Upper lobe of left lung (tissue), 6 donors: ENCODE results near the gene NLGN1. TPM values are rescaled to one million over a fixed set of nuclear protein-coding genes. Genes with fewer than 3 reads are reported as not detected.

Experiments used
- ATAC-seq, 2 donors: fragments of 200-7000 bp; cut with Tn5 transposase; one replicate each; pipeline ENCODE4 v1.9.1; 2022; ENCODE audit warnings: mild to moderate bottlenecking in 2 of 2, moderate library complexity in 2 of 2; ENCODE audit not compliant: low FRiP score in 2 of 2
- DNase-seq, 2 donors: peaks; one replicate each; pipeline ENCODE4 v3.0.0-alpha.2; 2019 to 2020
- H3K27ac ChIP-seq, 4 donors: fragments of 200-600 bp; sonication (generic); one replicate each; pipeline ENCODE4 v1.5.1; 2016 to 2019
- H3K27me3 ChIP-seq, 4 donors: fragments of 200-600 bp; sonication (generic); one replicate each; pipeline ENCODE4 v1.5.1; 2017 to 2019
- H3K36me3 ChIP-seq, 4 donors: fragments of 200-600 bp; sonication (generic); one replicate each; pipeline ENCODE4 v1.5.1; 2016 to 2019
- H3K4me1 ChIP-seq, 4 donors: fragments of 200-600 bp; sonication (generic); one replicate each; pipeline ENCODE4 v1.5.1; 2018 to 2019
- H3K4me3 ChIP-seq, 4 donors: fragments of 200-600 bp; sonication (generic); one replicate each; pipeline ENCODE4 v1.5.1; 2017 to 2019; ENCODE audit warnings: mild to moderate bottlenecking in 2 of 4, moderate library complexity in 1 of 4
- H3K9me3 ChIP-seq, 4 donors: fragments of 200-600 bp; sonication (generic); one replicate each; pipeline ENCODE4 v1.5.1; 2018 to 2019
- EP300 ChIP-seq, 4 donors: sonication (generic); formaldehyde crosslinking; IDR thresholded peaks; one replicate each; pipeline ENCODE4 v1.5.1; 2017; ENCODE audit warnings: antibody characterized with exemption in 4 of 4, control low read depth in 2 of 4
- POLR2A ChIP-seq, 4 donors: fragments of 450-650 bp; IDR thresholded peaks; one replicate each; pipeline ENCODE4 v1.5.1; 2016 to 2017; ENCODE audit warnings: antibody characterized with exemption in 4 of 4, mild to moderate bottlenecking in 2 of 4
- POLR2AphosphoS5 ChIP-seq, 2 donors: sonication (generic); formaldehyde crosslinking; IDR thresholded peaks; one replicate each; pipeline ENCODE4 v1.5.1; 2017; ENCODE audit warnings: antibody characterized with exemption in 2 of 2
- WGBS, 2 donors: methylation state at CpG; one replicate each; pipeline ENCODE4 v1.1.5; 2017 to 2018; 5-methylcytosine and 5-hydroxymethylcytosine counted together
- total RNA-seq, 6 donors: library from RNA; depleted of rRNA in 4 of 6; stranded (reverse); fragments of >200 nt in 4 of 6; gene quantifications; one replicate each; pipeline versions ENCODE4 v1.1.0 to v1.2.1, GENCODE V29; 2016 to 2021
- TF ChIP-seq, protein P1 (sequence below), 6 experiments: fragments of 450-650 bp in 4 of 6; fragments of 200-600 bp in 2 of 6; sonication (generic) in 2 of 6; IDR thresholded peaks; one replicate each; pipeline ENCODE4 v1.5.1; 2016 to 2019; ENCODE audit warnings: antibody characterized with exemption in 6 of 6
- donor health status: DM: no; HTN: no; CAD: no; lungs with moderate emphysema.
- donor health status: DM: no; HTN: yes; CAD: no; lungs with severe emphysema.

NLGN1 gene
- total RNA-seq, 6 donors from 2014 or later = under 0.01 to 3.5 (median 1.9) TPM

DNA sequence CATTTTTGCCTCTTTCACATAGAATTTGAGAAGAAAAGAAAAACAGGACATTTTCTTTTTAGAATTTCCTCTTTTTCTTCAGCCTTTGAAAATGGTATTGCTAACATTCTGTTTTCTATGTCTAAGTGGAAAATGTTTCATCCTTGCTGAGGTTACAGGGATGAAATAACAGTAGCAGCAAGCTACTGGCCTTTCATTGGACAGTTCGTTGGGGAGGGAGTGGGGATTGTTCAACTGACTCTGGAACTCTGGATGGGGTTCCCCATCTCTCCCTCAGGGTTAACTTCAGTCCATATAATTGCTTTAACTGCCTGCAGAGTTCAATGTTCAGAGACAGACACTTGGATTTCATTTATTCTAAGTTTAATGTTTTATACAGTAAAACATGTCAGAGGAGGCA lies 346.0 kb downstream of the NLGN1 start:
- ATAC-seq (no peak), DNase-seq (no peak)
- Histone ChIP-seq H3K4me1 (no peaks in the 10 kb centered on the region), H3K4me3 (no peak overlapping the region), H3K27me3 (no peaks in the 10 kb centered on the region), H3K27ac (no peak overlapping the region), H3K36me3 (no peaks in the 10 kb centered on the region), H3K9me3 (no peaks in the 10 kb centered on the region)
- TF ChIP-seq EP300 (IDR thresholded peaks at IDR 0.05) (no peak), POLR2A (IDR thresholded peaks at IDR 0.05) (no peak), POLR2AphosphoS5 (IDR thresholded peaks at IDR 0.05) (no peak)
- TF ChIP-seq, protein P1, sequence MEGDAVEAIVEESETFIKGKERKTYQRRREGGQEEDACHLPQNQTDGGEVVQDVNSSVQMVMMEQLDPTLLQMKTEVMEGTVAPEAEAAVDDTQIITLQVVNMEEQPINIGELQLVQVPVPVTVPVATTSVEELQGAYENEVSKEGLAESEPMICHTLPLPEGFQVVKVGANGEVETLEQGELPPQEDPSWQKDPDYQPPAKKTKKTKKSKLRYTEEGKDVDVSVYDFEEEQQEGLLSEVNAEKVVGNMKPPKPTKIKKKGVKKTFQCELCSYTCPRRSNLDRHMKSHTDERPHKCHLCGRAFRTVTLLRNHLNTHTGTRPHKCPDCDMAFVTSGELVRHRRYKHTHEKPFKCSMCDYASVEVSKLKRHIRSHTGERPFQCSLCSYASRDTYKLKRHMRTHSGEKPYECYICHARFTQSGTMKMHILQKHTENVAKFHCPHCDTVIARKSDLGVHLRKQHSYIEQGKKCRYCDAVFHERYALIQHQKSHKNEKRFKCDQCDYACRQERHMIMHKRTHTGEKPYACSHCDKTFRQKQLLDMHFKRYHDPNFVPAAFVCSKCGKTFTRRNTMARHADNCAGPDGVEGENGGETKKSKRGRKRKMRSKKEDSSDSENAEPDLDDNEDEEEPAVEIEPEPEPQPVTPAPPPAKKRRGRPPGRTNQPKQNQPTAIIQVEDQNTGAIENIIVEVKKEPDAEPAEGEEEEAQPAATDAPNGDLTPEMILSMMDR (IDR thresholded peaks at IDR 0.05) = no peak
- WGBS, 2 donors = 68 to 71% methylated on average over 1 of the region's 1 CpG

DNA sequence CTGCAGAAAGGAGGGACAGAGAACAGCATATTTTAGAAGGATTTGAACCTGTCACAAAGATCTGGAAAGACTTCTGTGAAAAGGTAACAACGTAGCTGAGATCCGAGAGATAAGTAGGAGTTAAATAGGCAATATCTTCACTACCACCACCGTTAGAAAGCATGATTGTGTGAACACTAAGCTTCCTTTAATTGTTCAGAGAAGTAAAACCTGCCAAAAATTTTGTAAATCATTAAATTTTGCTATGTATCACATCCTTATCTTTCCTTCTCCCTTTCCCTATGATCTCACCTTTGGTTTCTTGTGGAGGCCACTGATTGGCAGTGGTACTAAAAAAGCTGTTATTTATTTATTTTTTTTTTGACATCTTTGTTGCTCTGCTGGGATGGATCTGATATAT lies 346.9 kb downstream of the NLGN1 start:
- Histone ChIP-seq H3K36me3 (no peaks in the 10 kb centered on the region), H3K9me3 (no peaks in the 10 kb centered on the region), H3K4me3 (no peak overlapping the region), H3K27ac (no peak overlapping the region), H3K27me3 (no peaks in the 10 kb centered on the region), H3K4me1 (no peaks in the 10 kb centered on the region)
- WGBS, 2 donors = 47 to 64% methylated on average over 3 of the region's 3 CpGs
- ATAC-seq (no peak), DNase-seq (no peak)
- TF ChIP-seq, protein P1 (IDR thresholded peaks at IDR 0.05) = no peak
- TF ChIP-seq POLR2AphosphoS5 (IDR thresholded peaks at IDR 0.05) (no peak), EP300 (IDR thresholded peaks at IDR 0.05) (no peak), POLR2A (IDR thresholded peaks at IDR 0.05) (no peak)

DNA sequence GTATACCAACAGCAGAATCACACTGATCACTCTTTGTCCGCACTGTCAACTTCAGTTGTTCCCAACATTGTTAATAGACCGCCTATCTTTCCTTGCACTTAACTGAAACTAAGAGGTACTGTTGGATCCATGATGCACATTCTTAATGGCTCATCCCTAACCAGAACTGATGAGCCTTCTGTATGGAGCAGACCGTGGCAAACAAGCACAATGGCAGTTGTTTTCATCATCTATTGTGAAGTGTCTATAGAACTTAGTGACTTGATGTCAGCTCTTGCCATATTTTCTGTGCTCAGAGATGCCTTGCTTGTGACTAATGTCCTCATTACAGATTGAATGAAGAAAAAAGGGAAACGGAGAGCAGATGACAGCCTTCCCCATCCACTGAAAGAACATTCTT lies 347.4 kb downstream of the NLGN1 start:
- TF ChIP-seq POLR2A (IDR thresholded peaks at IDR 0.05) (no peak), EP300 (IDR thresholded peaks at IDR 0.05) (no peak), POLR2AphosphoS5 (IDR thresholded peaks at IDR 0.05) (no peak)
- TF ChIP-seq, protein P1 (IDR thresholded peaks at IDR 0.05) = no peak

DNA sequence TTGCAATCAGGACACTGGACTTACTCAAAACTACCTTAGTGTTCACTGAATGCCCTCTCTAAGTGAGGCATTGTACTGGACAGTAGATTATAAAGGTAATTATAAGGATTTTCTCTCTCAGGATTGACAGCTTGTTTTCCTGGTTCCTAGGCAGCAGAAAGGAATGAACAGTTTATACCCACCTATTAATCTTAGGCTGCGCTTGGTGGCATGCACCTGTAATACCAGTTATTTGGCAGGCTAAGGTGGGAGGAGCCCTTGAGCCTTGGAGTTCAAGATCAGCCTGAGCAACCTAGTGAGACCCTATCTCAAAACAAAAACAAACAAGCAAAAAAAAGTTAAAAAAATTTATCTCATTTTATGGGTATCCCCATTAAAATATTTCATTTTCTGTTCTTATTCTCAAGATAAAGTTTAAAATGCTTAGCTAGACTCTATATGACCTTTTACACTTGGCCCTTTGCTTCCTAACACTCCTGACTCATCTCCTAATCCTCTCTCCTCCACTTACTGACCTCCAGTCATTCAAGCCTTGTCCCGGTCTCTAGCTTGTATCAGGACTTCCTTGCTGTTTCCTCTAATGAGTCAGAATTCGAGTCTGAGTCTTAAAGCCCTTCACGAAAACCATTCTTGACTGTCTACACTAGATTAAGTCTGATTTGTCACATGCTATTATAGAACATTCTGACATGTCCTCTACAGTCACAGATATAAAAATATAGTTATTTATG lies 348.6 kb downstream of the NLGN1 start:
- ATAC-seq (no peak), DNase-seq (no peak)
- WGBS, 2 donors = 73 to 83% methylated on average over 4 of the region's 4 CpGs

More for the DNA sequence above, 347.4 kb downstream of the NLGN1 start:
- Histone ChIP-seq H3K4me1 (no peaks in the 10 kb centered on the region), H3K9me3 (no peaks in the 10 kb centered on the region), H3K36me3 (no peaks in the 10 kb centered on the region), H3K4me3 (no peak overlapping the region), H3K27me3 (no peaks in the 10 kb centered on the region), H3K27ac (no peak overlapping the region)
- DNase-seq (no peak), ATAC-seq (no peak)
- WGBS, 2 donors = 86 to 88% methylated on average over 4 of the region's 4 CpGs

More for the DNA sequence above, 348.6 kb downstream of the NLGN1 start:
- no peaks in the 10 kb centered on the region for H3K27me3 ChIP-seq
- no peak overlapping the region for H3K27ac ChIP-seq
- H3K4me1 ChIP-seq = no peaks in the 10 kb centered on the region
- TF ChIP-seq POLR2AphosphoS5 (IDR thresholded peaks at IDR 0.05) (no peak), POLR2A (IDR thresholded peaks at IDR 0.05) (no peak), EP300 (IDR thresholded peaks at IDR 0.05) (no peak)
- TF ChIP-seq, protein P1 (IDR thresholded peaks at IDR 0.05) = no peak
- H3K9me3 ChIP-seq = no peaks in the 10 kb centered on the region
- H3K36me3 ChIP-seq = no peaks in the 10 kb centered on the region
- H3K4me3 ChIP-seq = no peak overlapping the region
